Stimulated activated CD4-positive, alpha-beta T cell treated with anti-CD3 and anti-CD28 coated beads, Interleukin-2, amount 100 ng/mL, for 48 hours (primary cell): Measurements from ENCODE around the gene POLR3GL.

Experiments used
- DNase-seq, 2 donors: peaks; one replicate each; pipeline ENCODE4 v3.0.0-alpha.2; 2020

The POLR3GL gene

GRCh38 chr1:145977016-145977415 lies 12.5 kb downstream of the POLR3GL start:
- no peak for DNase-seq

DNA sequence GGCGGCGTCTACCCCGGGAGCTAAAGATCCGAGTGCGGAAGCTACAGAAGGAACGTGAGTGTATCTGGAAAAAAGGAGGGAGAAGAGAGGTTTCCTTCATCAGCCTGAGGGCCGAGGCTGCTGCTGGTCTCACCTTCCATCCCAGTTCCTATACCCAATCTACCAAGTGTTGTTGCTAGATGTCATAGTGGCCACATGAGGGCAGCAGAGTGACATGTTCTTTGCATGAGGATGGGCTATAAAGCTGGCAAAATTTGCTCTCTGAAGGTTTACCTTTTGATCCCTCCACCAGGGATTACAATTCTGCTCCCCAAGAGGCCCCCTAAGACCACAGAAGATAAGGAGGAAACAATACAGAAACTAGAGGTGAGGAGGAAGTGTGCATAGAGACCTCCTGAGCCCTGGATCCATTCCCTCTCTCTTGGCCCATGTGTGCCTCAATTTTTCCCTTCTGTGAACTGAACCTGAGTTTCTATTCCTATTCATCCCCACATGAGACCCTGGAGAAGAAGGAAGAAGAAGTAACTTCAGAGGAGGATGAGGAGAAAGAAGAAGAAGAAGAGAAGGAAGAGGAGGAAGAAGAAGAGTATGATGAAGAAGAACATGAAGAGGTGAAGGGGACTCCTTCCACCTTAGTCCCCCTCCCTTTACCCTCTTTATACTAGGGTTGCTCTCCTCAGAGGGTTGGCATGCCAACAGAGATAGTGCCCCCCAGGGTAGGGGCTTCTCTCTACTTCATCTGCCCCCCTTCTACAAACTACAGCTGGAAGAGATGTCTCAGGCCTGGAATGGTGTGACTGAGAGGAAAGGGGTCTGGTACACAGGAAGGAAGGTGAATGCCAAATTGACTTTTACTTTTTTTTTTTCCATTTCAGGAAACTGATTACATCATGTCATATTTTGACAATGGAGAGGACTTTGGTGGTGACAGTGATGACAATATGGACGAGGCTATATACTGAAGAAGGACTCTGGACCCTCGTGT lies 13.3 kb downstream of the POLR3GL start:
- peak in 1 of 2 donors; percentile 64 for DNase-seq

DNA sequence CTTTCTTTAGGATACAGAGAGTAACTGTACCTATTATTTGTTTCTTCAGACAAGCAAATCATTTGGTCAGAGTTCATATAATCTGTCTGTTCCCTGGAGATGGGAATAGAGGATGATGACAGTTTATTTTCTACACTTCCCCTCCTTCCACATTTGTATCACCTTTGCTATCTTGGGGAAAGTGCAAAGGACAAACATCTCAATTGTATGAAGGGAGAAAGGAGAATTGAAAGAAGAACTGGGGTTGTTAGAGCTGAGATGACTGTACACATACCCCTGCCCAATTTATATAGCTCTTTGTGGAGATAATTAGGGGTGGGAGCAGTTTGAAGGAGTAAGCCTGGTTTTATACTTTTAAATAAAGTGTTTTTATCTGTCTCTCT lies 14.0 kb downstream of the POLR3GL start:
- no peak for DNase-seq

GRCh38 chr1:145978854-145979745 lies 14.6 kb downstream of the POLR3GL start:
- DNase-seq = peak; percentile 63 to 70

DNA sequence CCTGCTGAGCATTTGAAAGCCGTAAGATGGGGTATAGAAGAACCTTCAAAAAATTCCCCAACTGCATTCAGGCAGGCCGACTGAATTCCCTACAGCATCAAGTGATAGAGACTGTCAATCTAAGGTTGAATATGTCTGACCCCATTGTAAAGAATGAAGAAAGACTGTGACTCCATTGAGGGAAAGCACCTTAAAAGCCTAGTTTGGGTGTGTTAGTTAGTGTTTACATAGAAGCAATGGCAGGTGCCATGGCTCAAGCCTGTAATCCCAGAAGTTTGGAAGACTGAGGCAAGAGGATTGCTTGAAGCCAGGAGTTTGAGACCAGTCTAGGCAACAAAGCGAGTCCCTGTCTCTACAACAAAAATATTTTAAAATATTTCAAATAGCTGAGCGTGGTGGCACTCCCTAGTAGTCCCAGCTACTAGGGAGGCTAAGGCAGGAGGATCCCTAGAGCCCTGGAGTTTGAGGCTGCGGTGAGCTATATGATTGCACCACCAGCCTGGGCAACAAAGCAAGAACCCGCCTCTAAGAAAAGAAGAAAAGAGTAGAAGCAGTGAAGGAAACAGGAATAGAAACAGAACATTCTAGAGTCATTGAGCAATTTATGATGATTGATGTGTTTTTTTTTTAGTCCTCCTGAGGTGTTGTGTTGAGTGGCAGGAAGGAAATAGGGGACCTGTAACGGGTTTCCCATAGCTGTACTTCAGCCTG lies 15.4 kb downstream of the POLR3GL start:
- DNase-seq = no peak

DNA sequence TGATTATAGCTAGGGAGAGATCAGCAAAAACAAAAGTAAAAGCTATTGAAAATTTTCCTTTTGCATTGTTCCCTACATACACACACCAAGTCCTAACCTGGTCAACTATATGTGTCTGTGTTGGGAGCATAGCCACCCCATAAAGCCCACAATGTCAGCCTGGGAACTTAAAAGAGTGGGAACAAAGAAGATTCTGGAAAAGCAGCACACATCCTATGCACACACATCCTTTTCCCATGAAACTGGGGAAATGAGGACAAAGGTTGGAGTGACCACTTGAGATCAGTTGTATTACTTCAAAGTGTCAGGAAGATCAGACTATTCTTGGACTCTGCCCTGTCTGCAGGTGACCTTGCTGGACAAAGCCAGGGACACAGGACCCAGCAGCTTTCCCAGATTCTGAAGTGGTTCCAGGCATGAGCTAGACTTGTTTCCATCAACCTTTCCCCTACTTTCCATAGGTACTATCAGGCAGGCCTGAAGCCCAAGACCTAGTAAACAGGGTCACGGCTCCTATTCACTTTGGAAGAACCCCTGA lies 16.0 kb downstream of the POLR3GL start:
- no peak for DNase-seq

GRCh38 chr1:145982010-145982723 lies 17.7 kb downstream of the POLR3GL start:
- DNase-seq = no peak

DNA sequence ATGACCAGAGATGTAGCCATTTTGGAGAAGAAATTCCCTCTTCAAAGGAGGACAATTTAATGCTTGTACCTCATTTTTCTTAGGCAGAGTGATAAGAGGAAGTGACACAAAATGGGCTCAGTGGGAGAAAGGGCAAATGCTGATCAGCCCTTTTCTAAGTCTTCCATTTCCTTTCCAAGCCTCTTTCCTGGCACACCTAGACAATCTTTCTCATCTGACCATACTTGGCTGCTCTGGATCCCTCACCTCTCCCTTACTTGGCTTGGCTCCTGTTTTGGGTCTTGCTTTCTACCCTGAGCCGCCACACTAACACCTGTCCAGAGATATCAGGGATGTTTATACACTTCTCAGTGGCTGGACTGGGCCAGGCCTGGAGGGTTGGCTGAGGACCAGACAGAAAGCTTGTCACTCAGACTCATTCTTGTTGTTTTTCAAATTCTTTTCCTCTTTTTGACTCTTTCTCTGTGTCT lies 18.8 kb downstream of the POLR3GL start:
- no peak for DNase-seq

DNA sequence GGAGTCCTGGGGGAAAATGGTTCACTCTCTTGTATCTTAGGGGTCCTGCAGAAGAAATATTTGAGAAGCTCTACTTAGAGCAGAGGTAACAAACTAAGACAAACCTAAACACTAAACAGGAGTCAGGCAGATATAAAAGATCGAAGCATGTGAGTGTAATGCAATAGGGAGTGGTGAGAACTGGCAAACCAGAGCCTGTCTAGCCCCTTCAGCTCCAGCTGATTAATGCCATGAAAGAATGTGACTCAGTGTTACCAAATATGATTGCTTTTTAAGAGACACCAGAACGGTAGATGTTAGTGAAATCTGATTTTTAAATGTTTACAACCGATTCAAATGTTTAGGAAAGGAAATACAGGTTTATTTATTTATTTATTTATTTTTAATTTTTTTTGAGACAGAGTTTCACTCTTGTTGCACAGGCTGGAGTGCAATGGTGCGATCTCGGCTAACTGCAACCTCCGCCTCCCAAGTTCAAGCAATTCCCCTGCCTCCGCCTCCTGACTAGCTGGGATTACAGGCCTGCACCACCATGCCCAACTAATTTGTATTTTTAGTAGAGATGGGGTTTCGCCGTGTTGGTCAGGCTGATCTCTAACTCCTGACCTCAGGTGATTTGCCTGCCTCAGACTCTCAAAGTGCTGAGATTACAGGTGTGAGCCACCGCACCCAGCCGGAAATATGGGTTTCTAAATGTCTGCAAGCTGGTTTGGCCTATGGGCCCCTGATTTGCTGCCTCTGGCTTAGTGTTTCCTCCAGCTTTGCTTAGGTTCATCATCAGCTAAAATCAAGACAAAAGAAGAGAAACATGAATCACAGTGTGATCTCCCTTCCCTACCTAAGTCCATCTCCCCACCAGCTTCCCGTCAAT lies 19.7 kb downstream of the POLR3GL start:
- no peak for DNase-seq

- no peak for DNase-seq
Measured at GRCh38 chr1:145985129-145985501, 20.6 kb downstream of the POLR3GL start.

- DNase-seq = no peak
Measured at GRCh38 chr1:145985502-145986439, 21.3 kb downstream of the POLR3GL start.

GRCh38 chr1:145986551-145986950 lies 22.1 kb downstream of the POLR3GL start:
- no peak for DNase-seq

DNA sequence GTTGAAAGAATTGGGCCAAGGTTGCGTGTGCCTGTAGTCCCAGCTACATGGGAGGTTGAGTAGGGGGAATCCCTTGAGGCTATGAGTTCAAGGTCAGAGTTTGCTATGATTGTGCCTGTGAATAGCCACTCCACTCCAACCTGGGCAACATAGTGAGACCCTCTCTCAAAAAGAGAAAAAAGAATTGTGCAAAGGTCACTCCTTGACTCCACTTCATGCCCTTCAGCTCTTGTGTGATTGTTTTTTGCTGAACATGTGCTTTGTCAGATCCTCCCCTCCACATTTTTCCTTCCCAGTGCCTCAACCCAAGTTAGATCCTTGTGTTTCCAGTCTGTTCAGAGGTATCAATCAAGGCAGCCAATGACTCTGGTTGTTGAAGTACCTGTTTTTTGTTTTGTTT lies 23.4 kb downstream of the POLR3GL start:
- DNase-seq = no peak

GRCh38 chr1:145988773-145989172 lies 24.3 kb downstream of the POLR3GL start:
- no peak for DNase-seq

GRCh38 chr1:145990249-145990855 lies 25.9 kb downstream of the POLR3GL start:
- no peak for DNase-seq

DNA sequence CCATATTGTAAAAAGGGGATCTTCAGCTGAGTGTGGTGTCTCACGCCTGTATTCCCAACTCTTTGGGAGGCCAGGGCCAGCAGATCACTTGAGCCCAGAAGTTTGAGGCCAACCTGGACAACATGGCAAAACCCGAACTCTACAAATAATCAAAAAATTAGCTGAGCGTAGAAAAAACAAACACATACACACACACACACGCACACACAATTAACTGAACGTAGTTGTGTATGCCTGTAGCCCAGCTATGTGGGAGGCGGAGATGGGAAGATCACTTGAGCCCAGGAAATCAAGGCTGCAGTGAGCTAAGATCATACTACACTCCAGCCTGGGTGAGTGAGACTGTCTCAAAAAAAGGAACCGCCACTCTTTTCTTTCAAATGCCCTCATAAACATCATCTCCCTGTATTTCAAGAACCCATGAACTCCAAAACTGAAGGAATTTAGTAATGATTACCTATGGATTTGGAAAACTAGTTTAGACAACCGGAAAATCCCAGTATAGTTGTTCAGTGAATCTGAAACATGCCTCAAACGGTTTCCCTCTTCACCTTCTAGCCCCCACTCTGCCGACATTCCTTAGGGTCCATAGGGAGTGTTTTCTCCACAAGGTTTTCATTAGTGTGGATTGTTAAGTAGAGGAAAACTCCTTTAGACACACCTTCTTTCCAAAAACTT lies 27.4 kb downstream of the POLR3GL start:
- no peak for DNase-seq

GRCh38 chr1:145992502-145992936 lies 28.0 kb downstream of the POLR3GL start:
- no peak for DNase-seq

- no peak for DNase-seq
Measured at GRCh38 chr1:145992958-145993617, 28.6 kb downstream of the POLR3GL start.
